GM19099 (cell line): ENCODE measurements around the gene ATP2C2.

Source experiments
- POLR2A ChIP-seq: IDR thresholded peaks from 3 replicates; pipeline ENCODE4 v1.6.1; 2011; ENCODE audit warnings: low read depth; ENCODE audit not compliant: insufficient read length; ENCODE audit errors: extremely low read depth

The ATP2C2 gene

GRCh38 chr16:84331998-84332780, 36.1 kb upstream of the ATP2C2 start:
- no peak for TF ChIP-seq POLR2A

- no peak for TF ChIP-seq POLR2A
These were observed 35.2 kb upstream of the ATP2C2 start for GRCh38 chr16:84332975-84333684.

GRCh38 chr16:84334058-84334457, 34.3 kb upstream of the ATP2C2 start:
- TF ChIP-seq POLR2A: no peak

- TF ChIP-seq POLR2A: no peak
These were observed 33.9 kb upstream of the ATP2C2 start for GRCh38 chr16:84334482-84334881.

GRCh38 chr16:84339311-84339710, 29.0 kb upstream of the ATP2C2 start:
- TF ChIP-seq POLR2A: no peak

- TF ChIP-seq POLR2A: no peak
These were observed 28.6 kb upstream of the ATP2C2 start for GRCh38 chr16:84339766-84340165.

GRCh38 chr16:84340325-84341040, 27.9 kb upstream of the ATP2C2 start:
- no peak for TF ChIP-seq POLR2A

GRCh38 chr16:84341528-84342295, 26.6 kb upstream of the ATP2C2 start:
- no peak for TF ChIP-seq POLR2A

- no peak for TF ChIP-seq POLR2A
These were observed 23.6 kb upstream of the ATP2C2 start for GRCh38 chr16:84344781-84345180.

- TF ChIP-seq POLR2A: no peak
These were observed 21.2 kb upstream of the ATP2C2 start for GRCh38 chr16:84347161-84347560.

- TF ChIP-seq POLR2A: no peak
These were observed 19.9 kb upstream of the ATP2C2 start for GRCh38 chr16:84348386-84348888.

- no peak for TF ChIP-seq POLR2A
These were observed 18.3 kb upstream of the ATP2C2 start for GRCh38 chr16:84349862-84350684.

- no peak for TF ChIP-seq POLR2A
These were observed 17.5 kb upstream of the ATP2C2 start for GRCh38 chr16:84350685-84351400.
